Endometrial microvascular endothelial cells (primary cell): ENCODE results near the gene KCTD11. TPM values are rescaled to one million over a fixed set of nuclear protein-coding genes. Genes with fewer than 3 reads are reported as not detected.
"Not testable (repeated sequence)": the region's sequence is repeated elsewhere in the genome, so short reads cannot be mapped to it uniquely, and the experiment has no call there.

Experiments
- in situ Hi-C: cut with HindIII; loops from 2 replicates; pipeline ENCODE4 v1.10.0; 2017; ENCODE audit warnings: low sequenced_read_pairs, low pct_unique_long_range_greater_than_20kb; ENCODE audit errors: inconsistent ontology term
- total RNA-seq: library from RNA; depleted of rRNA; stranded (reverse); fragments of >200 nt; gene quantifications from one replicate; pipeline ENCODE4 v1.2.3, GENCODE V29; 2015; ENCODE audit errors: inconsistent ontology term

Gene KCTD11
- total RNA-seq, 1 donor from 2014 or later, result 7.8 TPM

- in situ Hi-C loops, result no loop called here
Measured at GRCh38 chr17:7363311-7363710, 11.3 kb downstream of the KCTD11 start.

DNA sequence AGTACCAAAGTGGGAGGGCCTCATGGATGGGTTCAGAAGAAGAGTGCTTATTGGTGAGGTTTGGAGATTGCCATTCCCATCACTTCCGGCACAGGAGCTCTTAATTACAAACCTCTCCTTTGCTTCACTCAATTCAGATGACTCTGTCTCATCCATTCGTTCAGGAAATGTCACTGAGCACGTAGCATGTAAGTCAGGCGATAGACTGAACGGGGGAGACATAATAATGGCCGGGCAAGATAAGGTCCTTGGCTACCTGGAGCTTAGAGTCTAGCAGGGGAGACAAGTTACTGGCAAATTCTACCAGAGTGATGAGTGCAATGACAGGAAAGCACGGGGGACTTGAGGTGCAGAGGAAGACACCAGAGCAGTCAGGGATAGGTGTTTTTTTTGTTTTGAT, 14.0 kb downstream of the KCTD11 start:
- in situ Hi-C loops, result not testable (repeated sequence)

- in situ Hi-C loops, result no loop called here
Measured at GRCh38 chr17:7367083-7367482, 15.1 kb downstream of the KCTD11 start.

DNA sequence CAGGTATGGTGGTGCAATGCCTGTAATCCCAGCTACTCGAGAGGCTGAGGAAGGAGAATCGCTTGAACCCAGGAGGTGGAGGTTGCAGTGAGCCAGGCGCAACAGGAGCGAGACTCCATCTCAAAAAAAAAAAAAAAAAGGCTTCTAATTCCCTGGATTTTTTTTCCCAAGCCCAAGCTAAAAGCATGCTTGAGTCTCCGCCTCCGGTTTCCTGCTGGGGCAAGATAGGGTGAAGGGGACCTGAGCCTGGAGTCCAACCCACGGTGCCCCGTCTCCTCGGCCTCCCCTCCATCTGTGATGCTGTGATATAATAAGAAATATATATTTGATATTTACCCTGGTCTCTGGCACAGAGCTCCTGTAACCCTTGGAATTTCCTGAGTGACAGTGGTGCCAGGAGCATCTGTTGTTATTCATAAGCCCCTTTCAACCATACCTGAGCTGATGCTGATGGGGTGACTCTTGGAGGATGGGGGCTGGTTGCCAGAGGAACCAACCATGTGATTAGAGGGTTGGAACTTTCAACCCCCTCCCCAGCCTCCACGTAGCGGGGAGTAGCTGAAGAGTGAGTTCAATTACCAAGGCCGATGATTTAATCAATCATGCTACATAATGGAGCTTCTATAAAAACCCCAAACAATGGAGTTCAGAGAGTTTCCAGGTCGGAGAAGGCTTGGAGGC, 16.1 kb downstream of the KCTD11 start:
- in situ Hi-C loops, result no loop called here

DNA sequence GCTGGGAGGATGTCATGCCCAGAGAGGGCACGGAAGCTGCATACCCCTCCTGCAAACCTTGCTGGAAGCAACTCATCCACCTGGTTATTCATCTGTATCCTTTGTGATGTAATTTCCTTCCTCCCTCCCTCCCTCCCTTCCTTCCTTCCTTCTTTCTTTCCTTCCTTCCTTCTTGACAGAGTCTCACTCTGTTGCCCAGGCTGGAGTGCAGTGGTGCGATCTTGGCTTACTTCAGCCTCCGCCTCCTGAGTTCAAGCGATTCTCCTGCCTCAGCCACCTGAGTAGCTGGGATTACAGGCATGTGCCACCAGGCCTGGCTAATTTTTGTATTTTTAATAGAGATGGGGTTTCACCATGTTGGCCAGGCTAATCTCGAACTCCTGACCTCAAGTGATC, 16.6 kb downstream of the KCTD11 start:
- in situ Hi-C loops, result not testable (repeated sequence)

DNA sequence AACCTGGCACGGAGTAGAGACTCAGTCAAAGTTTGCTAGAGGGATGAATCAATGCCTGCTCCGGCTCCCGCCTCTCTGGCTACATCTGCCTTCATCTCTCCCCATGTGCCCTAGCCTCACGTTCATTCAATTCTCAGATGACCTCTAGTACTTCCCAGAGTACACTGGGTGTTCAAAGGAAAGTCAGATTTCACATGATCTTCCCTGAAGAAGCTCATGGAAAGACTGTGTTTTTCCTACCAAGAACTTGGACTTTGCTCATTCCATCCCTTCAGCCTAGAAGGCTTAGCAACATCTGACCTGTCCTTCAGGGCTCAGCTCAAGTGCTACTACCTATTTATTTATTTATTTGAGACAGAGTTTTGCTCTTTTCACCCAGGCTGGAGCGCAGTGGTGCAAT, 17.9 kb downstream of the KCTD11 start:
- in situ Hi-C loops, result no loop called here

GRCh38 chr17:7370853-7371252, 18.9 kb downstream of the KCTD11 start:
- in situ Hi-C loops, result no loop called here

DNA sequence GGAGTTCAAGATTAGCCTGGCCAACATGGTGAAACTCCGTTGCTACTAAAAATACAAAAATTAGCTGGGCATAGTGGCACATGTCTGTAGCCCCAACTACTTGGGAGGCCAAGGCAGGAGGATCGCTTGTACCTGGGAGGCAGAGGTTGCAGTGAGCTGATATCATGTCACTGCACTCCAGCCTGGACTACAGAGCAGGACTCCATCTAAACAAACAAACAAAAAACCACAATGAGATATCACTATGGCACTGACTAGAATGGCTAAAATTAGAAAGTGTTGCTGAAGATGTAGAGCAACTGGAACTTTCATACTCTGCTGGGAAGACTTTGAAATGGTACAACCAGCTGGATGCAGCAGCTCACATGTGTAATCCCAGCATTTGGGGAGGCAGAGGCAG, 22.4 kb downstream of the KCTD11 start:
- in situ Hi-C loops, result no loop called here

DNA sequence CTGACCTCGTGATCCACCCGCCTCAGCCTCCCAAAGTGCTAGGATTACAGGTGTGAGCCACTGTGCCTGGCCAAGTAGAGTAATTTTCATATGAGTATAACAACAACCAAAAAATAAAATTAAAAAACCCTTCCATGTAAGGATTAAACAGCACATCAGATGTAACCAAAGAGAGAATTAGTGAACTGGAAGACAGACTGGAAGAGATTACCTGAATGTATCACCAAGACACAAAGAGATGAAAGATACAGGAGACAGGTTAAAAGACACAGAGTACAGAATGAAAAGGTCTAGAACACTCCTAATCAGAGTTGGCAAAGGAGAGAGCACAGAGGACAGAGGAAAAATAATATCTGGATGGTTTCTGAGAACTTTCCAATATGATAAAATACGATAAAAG, 27.2 kb downstream of the KCTD11 start:
- in situ Hi-C loops, result no loop called here

DNA sequence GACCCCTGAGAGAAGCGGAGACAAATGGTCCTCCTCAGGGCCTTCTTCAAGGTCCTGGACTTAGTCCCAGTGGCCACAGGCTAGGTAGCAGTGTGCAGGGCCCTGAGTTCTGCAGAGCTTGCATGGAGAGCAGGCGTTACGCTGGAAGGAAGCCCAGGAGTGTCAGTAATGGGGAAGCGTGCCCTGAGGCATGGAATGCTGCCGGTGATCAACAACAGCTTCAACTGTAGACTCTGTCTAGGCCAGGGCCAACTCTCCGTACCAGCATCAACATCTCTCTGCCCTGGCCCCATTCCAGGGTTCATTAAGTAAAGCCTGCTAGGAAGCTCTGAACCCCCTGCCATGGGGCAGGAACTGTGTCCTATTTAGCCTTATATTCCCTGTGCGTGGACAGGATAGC, 28.4 kb downstream of the KCTD11 start:
- in situ Hi-C loops, result no loop called here

DNA sequence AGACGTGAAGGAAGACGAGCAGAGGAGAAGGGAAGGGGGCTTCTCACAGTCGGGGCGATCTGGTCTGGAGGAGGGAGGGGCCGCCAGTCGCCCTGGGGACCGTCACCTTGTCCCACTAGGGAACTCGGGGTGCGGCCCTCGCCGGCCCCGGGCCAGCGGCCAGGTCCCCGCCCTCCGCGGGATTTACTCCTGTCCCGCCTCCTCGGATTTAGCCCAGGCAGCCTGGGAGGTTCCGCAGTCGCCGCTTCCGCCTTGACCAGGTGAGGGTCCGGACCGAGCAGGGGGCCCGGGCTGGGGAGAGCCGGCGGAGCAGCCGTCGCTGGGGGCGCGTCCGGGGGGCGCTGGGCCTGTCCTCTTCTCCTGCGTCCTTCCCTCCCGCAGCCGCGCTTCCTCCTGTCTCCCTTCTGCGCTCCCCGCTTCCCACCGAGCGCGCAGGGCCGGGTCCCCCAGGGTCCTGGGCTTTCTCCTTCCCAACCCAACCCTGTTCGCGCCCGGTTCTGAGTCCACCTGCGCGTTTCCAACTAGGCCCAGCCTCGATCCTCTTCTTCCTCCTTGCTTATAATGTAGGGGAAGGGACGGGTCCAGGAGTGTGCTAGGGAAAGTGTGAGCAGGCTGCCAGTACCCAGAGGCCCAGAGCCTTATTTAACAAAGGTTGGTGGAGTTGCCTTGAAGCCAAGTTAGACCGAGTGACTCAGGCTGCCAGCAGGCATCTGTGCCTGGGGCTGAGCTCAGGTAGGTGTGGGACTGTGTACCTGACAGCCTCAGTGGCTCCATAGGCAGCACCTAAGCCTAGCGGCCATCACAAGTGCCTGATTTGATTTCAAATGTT, 29.1 kb downstream of the KCTD11 start, which contains the start of gene TNK1:
Gene TNK1 (plus strand): TSS at position 235 of the 829 bp plus-strand sequence. CDS start 1,838 bp downstream, outside the sequence.
- in situ Hi-C loops, result no loop called here

DNA sequence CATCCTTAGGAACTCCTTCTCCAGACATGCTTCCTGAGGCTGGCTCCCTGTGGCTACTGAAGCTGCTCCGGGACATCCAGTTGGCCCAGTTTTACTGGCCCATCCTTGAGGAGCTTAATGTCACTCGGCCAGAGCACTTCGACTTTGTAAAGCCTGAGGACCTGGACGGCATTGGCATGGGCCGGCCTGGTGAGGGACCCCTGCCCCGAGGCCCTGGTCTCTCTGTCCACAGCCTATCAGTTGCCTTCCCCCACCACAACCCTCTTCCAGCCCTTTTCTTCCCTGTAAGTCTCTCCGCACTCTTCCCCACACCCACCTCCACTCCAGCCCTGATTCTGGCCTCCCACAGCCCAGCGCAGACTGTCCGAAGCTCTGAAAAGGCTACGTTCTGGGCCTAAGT, 30.9 kb downstream of the KCTD11 start:
- in situ Hi-C loops, result no loop called here

GRCh38 chr17:7383371-7383741, 31.4 kb downstream of the KCTD11 start:
- in situ Hi-C loops, result no loop called here

- in situ Hi-C loops, result no loop called here
Measured at GRCh38 chr17:7383742-7384488, 32.0 kb downstream of the KCTD11 start.

GRCh38 chr17:7384489-7385081, 32.6 kb downstream of the KCTD11 start:
- in situ Hi-C loops, result no loop called here

GRCh38 chr17:7388856-7389255, 36.9 kb downstream of the KCTD11 start:
- in situ Hi-C loops, result no loop called here

DNA sequence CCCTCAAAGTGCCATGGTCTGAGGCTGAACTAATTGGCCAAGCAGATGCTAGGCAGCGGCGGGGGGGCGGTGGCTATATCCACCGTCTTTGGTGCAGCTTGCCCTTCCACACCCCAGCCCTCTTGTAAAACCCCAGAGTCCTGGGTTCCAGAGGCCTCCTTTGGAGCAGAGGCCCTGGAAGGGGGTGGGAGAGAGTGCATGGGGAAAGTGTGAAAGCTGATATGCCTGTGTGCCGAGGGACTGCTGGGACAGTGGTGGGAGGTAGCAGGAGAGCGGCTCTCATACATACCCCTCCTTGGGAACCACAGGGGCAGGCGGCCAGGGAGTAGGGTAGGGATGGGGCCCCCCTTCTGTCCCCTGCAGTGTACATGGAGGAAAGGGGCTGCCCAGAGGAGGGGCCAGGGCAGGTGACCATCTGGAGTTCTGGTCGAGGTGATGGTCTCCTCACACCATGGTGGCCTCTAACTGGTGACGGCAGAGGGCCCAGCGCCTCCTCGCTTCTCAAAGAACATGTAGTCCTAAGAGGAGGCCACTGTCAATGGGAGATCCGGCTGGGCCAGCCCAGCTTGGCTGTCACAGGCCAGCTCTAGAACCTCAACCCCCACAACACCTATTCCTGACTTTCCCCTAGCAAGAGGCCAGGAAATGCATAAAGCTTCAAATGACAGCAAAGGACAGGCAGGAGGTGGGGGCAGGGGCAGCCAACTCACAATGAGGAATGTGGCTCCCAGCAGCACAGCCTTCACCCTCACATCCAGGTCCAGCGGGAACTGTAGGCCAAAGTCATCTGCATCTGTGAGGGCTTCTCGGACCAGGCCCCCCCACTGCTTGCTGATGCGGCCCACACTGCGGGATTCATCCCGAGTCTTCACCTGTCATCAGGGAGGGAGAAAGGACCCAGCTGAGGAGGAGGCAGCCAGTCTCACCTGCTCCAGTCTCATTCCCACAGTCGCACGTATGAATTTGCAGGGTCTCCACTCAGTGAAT, 38.3 kb downstream of the KCTD11 start:
- in situ Hi-C loops, result no loop called here

DNA sequence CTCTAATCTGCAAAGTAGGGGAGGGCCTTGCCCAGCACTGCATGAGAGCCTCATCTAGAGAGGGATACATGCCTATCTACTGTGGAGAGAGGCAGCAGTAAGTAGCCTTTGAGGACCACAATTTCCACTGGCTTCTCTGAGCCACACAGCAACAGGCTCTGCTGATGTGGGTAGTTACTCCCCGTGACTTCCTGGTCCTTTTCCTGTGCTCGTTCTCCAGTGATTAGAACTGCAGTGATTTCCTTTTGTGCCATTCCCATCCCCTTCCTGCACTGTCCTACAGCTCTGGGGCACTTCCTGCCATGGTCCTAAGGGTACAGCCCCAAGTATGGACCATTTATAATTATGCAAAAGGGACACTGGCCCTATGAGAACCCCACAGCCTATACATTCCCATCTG, 39.3 kb downstream of the KCTD11 start:
- in situ Hi-C loops, result no loop called here
